ENCODE data around the gene PPARD.

DNA sequence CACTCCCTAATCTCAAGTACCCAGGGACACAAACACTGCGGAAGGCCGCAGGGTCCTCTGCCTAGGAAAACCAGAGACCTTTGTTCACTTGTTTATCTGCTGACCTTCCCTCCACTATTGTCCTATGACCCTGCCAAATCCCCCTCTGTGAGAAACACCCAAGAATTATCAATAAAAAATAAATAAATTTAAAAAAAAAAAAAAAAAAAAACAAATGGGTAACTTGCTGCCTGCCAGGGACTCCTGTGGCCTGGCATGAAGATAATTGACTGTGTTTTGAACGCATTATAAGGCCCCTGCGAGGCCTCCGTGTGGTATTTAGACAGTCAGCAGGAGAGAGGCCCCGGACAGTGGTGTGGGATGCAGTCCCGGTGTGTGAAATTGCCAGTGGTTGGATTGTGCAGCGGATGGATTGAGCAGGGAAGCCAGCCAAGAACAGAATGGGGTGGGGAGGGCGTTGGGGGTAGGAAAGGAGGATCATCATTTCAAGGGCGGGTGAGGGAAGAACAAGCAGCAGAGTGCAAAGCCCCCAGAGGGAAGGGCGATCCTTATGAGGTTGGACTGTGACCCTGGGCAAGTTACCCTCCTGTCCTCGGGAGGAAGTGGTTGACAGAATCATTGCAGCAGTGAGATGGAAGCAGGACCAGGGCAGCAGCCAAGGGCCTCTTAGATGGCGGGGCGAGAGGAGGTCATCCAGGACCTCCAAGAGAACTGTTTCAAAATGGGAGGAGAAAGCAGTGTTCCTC lies 43.3 kb downstream of the PPARD start:
- no peak for TF ChIP-seq PAX5 (IDR thresholded peaks at IDR 0.05; ENCODE audit: insufficient read depth, low read length, severe bottlenecking)
- TF ChIP-seq POLR2A (IDR thresholded peaks at IDR 0.05; ENCODE audit: low read depth, low read length) = no peak
- TF ChIP-seq POLR2AphosphoS5 (IDR thresholded peaks at IDR 0.05; ENCODE audit: low read depth, low read length) = no peak
- no peak for TF ChIP-seq SPI1 (IDR thresholded peaks at IDR 0.05; ENCODE audit: low read depth, low read length)
